ENCODE data around the gene EMC8. TPM values are rescaled to one million over a fixed set of nuclear protein-coding genes. Genes with fewer than 3 reads are reported as not detected.

Gene EMC8
- polyA plus RNA-seq, 4 donors, result 28.9 to 31.8 (median 29.8) TPM

DNA sequence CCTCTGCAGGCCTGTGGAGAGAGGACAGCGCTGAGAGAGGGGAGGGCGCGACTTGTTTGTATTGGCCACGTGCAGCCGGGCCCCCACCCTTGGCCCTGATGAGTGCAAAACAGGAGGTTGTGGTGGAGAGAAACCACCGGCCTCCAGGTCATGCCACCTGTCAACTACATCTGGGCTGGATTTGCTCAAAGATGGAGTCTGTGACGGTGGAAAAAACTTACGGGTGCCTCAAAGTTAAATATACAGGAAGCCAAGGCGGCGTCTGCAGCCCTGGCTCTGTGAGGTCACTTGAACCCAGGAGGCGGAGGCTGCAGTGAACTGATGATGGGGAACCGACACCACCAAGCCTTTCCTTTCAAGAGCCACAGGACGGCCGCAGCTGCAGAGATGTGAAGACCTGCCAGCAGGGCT is 64.1 kb downstream of the EMC8 start:
- DNase-seq (ENCODE audit: low read depth in 4 of 4, low spot score in 3 of 4), result no peak

- no peak for DNase-seq (ENCODE audit: low read depth in 4 of 4, low spot score in 3 of 4)
Measured at GRCh38 chr16:85734311-85735017, 64.9 kb downstream of the EMC8 start.

- no peak for DNase-seq (ENCODE audit: low read depth in 4 of 4, low spot score in 3 of 4)
Measured at GRCh38 chr16:85733839-85734170, 65.5 kb downstream of the EMC8 start.

DNA sequence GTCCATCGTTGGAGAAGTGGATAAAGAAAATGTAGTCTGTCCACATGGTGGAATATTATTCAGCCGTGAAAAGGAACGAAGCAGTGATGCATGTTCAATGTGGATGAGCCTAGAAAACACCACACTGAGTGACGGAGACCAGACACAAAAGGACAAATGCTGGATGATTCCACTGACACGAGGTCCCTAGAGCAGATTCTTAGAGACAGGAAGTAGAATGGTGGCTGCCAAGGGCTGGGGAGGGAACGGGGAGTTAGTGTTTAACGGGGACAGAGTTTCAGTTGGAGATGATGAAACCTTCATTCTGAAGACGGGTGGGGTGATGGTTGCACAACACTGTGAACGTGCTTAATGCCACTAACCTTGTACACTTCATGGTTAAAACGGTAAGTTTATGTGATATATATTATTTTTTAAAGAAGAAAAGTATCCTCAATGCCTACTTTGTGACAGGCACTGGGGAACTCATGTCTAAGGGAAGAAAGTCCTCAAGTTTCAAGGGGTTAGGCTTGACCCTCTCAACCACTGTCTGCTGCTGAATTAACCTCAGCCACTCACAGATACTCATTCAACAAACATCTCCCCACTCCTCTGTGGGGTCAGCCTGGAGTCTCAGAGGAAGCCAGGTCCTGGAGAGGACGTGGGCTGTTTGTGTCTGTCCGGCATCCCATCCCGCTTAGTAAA is 66.0 kb downstream of the EMC8 start:
- DNase-seq (ENCODE audit: low read depth in 4 of 4, low spot score in 3 of 4), result no peak

DNA sequence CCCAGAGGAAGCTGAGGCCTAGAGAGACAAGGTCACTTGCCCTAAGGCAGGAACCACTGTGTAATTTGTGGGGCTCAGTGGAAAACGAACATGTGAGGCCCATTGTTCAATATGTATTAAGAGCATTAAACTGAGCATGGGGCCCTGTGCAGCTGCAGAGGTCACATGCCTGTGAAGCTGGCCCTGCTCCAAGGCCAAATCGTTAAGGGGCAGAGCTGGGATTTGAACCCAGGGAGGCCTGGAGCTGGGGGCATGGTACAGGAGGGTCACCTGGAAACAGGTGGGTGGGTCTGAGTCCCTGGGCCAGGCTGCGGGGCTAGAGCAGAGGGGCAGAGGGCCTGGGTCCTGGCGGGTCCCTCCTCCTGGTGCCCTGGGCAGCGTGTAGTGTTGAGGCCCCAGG is 68.2 kb downstream of the EMC8 start:
- no peak for DNase-seq (ENCODE audit: low read depth in 4 of 4, low spot score in 3 of 4)

- no peak for DNase-seq (ENCODE audit: low read depth in 4 of 4, low spot score in 3 of 4)
Measured at GRCh38 chr16:85730186-85730465, 69.2 kb downstream of the EMC8 start.

DNA sequence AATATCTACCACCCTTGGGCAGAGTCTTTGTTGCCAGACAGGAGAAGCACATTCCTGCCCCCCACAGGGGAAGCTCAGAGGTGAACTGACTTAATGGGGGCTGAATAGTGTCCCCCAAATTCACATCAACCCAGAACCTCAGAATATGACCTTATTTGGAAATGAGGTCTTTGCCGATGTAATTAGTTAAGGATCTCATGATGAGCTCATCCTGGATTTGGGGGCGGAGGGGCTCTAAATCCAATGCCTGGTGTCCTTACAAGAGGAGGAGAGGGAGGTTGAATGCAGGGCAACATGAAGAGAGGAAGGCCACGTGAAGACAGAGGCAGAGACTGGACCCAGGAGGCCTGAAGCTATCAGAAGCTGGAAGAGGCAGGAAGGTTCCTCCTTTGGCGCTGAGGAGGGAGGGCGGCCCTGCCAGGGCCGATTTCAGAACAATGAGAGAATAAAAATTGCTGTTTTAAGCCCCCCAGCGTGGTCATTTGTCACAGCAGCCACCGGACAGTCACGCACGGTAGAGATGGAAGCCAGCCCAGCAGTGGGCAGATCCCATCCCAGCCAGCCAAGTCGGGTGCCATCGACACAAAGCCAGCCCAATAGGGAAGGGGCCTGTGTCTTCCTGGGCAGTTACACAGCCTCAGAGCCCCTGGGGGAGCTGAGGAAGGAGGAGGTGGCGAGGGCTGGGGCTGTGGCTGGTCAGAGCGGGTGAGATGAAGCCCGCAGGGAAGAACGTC is 69.7 kb downstream of the EMC8 start:
- no peak for DNase-seq (ENCODE audit: low read depth in 4 of 4, low spot score in 3 of 4)

DNA sequence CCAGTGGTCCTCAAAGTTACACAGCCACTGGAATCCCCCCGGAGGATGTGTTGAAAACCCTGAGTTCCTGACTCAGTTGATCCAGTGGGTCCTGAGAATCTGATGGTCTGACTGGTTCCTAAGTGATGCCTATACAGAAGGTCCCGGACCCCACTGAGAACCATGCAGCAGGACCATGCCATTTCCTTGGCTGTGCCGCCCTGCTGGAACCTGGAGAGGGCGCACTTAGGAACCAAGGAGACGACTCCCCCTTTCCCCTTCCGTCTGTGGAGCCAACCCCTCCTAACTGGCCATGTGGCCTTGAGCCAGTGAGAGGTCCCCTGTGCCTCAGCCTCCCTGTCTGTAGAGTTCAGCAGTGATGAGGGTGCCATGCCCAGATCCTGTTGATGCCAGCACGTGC is 70.5 kb downstream of the EMC8 start:
- no peak for DNase-seq (ENCODE audit: low read depth in 4 of 4, low spot score in 3 of 4)

Other genes starting within 250 kb of the EMC8 start
- gene GSE1, start 186.2 kb downstream of the EMC8 start, polyA plus RNA-seq (ENCODE audit: insufficient read length in 4 of 4), result 10 to 100 TPM; 59.5 to 68.7 (median 65.7) TPM
- gene GINS2, start 110.6 kb downstream of the EMC8 start, polyA plus RNA-seq (ENCODE audit: insufficient read length in 4 of 4), result 10 to 100 TPM; 19.0 to 22.7 (median 20.8) TPM
- gene C16orf74, start 48.4 kb downstream of the EMC8 start, polyA plus RNA-seq (ENCODE audit: insufficient read length in 4 of 4), result 1 to 10 TPM; 2.9 to 4.2 (median 3.3) TPM
- 100 to 1,000 TPM; 357 to 440 (median 366) TPM for gene COX4I1, start 151 bp upstream of the EMC8 start, polyA plus RNA-seq (ENCODE audit: insufficient read length in 4 of 4)
- gene IRF8, start 99.6 kb upstream of the EMC8 start, polyA plus RNA-seq (ENCODE audit: insufficient read length in 4 of 4), result 1 to 10 TPM; 3.9 to 6.1 (median 5.1) TPM